MM.1S (cell line): ENCODE results near the gene CDH1.

Experiments
- EZH2 ChIP-seq: fragments of 300-600 bp; sonication (generic); optimal IDR thresholded peaks from 2 replicates; pipeline ENCODE3; 2017; ENCODE audit warnings: low read depth, mild to moderate bottlenecking, antibody characterized with exemption, low read length, mixed read lengths
- TF ChIP-seq, protein P1 (sequence below): fragments of 300-600 bp; sonication (generic); IDR thresholded peaks from 2 replicates; pipeline ENCODE4 v1.5.1; 2016; ENCODE audit warnings: antibody characterized with exemption, low read length, mixed read lengths

DNA sequence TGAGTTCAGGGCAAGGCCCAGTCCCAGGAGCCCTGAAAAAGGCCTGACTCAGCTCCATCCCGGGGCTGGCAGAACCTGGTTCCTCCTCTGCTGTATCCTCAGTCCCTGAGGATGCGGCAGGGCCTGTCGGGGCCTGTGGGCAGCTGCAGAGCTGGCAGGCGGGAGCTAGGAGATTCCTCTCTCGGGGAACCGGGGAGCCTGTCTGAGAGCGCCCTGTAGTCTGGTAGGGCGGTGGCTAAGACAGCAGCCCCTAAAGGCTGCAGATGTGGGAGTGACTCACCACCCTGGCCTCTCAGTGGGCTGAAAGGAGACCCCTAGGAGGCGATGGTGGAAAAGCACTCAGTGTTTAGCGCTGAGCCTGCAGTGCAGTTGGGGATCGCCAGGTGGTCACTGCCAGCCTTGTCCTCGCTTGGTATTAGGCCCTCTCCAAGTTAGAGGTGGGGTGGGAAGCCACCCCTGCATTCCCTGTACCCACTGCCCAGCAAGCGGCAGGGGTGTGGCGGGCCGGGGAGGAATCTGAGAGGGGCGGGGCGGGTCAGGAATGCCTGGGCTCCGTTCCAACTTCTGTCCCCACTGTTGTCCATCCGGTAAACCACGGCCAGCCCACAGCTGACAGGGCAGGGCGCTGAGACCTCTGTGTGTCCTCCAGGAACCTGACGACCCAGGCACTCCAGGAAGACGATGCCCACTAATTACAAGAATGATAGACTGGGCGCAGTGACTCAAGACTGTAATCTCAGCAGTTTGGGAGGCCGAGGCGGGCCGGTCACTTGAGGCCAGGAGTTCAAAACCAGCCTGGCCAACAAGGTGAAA is 29.5 kb upstream of the CDH1 start:
- TF ChIP-seq, protein P1, sequence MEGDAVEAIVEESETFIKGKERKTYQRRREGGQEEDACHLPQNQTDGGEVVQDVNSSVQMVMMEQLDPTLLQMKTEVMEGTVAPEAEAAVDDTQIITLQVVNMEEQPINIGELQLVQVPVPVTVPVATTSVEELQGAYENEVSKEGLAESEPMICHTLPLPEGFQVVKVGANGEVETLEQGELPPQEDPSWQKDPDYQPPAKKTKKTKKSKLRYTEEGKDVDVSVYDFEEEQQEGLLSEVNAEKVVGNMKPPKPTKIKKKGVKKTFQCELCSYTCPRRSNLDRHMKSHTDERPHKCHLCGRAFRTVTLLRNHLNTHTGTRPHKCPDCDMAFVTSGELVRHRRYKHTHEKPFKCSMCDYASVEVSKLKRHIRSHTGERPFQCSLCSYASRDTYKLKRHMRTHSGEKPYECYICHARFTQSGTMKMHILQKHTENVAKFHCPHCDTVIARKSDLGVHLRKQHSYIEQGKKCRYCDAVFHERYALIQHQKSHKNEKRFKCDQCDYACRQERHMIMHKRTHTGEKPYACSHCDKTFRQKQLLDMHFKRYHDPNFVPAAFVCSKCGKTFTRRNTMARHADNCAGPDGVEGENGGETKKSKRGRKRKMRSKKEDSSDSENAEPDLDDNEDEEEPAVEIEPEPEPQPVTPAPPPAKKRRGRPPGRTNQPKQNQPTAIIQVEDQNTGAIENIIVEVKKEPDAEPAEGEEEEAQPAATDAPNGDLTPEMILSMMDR, result no peak
- TF ChIP-seq EZH2, result no peak
